KMS-11 (cell line): ENCODE results near the gene TOR2A.

Source experiments
- H2AFZ ChIP-seq: fragments of 200-600 bp; sonication (generic); 2 replicates; pipeline ENCODE4 v1.6.1; 2016; ENCODE audit warnings: antibody characterized with exemption, mixed run types, low read depth
- H3K27ac ChIP-seq: fragments of 200-600 bp; sonication (generic); 2 replicates; pipeline ENCODE4 v1.6.1; 2016; ENCODE audit warnings: mild to moderate bottlenecking, mixed run types
- H3K27me3 ChIP-seq: fragments of 200-600 bp; sonication (generic); 2 replicates; pipeline ENCODE4 v1.6.1; 2017; ENCODE audit warnings: mild to moderate bottlenecking, low read depth, mixed run types, moderate library complexity; ENCODE audit not compliant: insufficient read depth
- H3K36me3 ChIP-seq: fragments of 200-600 bp; sonication (generic); 2 replicates; pipeline ENCODE4 v1.6.1; 2017; ENCODE audit warnings: mild to moderate bottlenecking, mixed run types; ENCODE audit not compliant: insufficient read depth
- H3K4me1 ChIP-seq: fragments of 200-600 bp; sonication (generic); 2 replicates; pipeline ENCODE4 v1.6.1; 2016; ENCODE audit warnings: mild to moderate bottlenecking, low read depth, mixed run types; ENCODE audit not compliant: poor library complexity, severe bottlenecking
- H3K4me2 ChIP-seq: fragments of 200-600 bp; sonication (generic); 2 replicates; pipeline ENCODE4 v1.7.0; 2016; ENCODE audit warnings: mild to moderate bottlenecking, mixed run types
- H3K4me3 ChIP-seq: fragments of 200-600 bp; sonication (generic); IDR thresholded peaks from 2 replicates; pipeline ENCODE4 v1.6.1; 2017; ENCODE audit warnings: low read depth, low read length, mixed read lengths; ENCODE audit not compliant: insufficient read depth
- H3K79me2 ChIP-seq: fragments of 200-600 bp; sonication (generic); 2 replicates; pipeline ENCODE4 v1.6.1; 2016; ENCODE audit warnings: low read depth, mixed run types; ENCODE audit not compliant: insufficient read depth
- H3K9ac ChIP-seq: fragments of 200-600 bp; sonication (generic); 2 replicates; pipeline ENCODE4 v1.6.1; 2016; ENCODE audit warnings: mild to moderate bottlenecking, mixed run types
- H4K20me1 ChIP-seq: fragments of 200-600 bp; sonication (generic); 2 replicates; pipeline ENCODE4 v1.6.1; 2016; ENCODE audit warnings: mild to moderate bottlenecking, mixed run types; ENCODE audit not compliant: insufficient read depth
- CTCF ChIP-seq: fragments of 200-600 bp; sonication (generic); conservative IDR thresholded peaks from 2 replicates; pipeline ENCODE4 v1.6.1; 2017; ENCODE audit warnings: low read depth, mild to moderate bottlenecking, antibody characterized with exemption, low read length, moderate library complexity, mixed read lengths

The TOR2A gene

DNA sequence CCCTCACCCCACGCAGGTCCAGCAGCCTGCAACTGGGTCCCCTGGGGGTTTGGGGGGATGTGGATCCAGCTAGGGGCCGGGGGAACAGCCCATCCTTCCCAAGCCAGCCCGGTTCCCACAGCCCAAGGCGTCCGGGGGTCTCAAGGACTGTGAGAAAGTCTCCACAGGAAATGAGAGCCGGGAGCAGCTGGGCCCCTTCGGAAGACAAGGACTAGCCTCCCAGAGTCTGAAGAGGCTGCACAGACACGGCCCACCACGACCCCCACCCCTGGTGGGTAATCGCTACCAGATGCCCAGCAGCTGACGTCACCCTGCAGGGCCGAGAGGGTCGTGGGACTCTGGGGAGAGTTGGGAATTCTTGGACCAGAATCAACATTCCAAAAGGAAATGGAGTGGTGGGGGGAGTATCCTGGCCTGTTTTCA lies 32.8 kb upstream of the TOR2A start:
- no peak overlapping the region for H3K27ac ChIP-seq

DNA sequence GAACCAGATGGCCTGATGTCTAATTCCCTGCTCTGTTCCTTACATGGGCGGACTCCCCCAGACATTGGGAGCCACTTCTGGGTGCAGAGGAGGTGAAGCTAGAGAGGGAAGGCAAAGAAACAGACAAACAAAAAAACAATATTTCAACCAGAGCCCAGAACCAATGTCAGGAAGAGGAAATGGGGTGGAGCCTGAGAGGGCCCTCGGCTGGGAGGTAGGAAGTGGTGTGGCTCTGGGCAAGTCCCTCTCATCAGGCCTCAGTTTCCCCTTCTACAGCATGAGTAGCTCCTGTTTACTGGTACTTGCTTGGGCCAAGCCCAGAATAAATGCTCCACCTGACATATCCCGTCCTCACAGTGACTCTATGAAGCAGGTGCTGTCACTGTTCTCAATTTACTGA lies 32.3 kb upstream of the TOR2A start:
- Histone ChIP-seq H3K9ac (no peak overlapping the region), H3K4me1 (peaks cover 27% of the 10 kb centered on the region), H4K20me1 (no peaks in the 10 kb centered on the region), H3K79me2 (no peaks in the 10 kb centered on the region), H3K27ac (no peak overlapping the region), H3K27me3 (no peaks in the 10 kb centered on the region), H2AFZ (no peak overlapping the region), H3K4me3 (no peak overlapping the region), H3K4me2 (no peak overlapping the region), H3K36me3 (no peaks in the 10 kb centered on the region)
- no peak for TF ChIP-seq CTCF

More for the DNA sequence above, 32.8 kb upstream of the TOR2A start:
- H3K4me2 ChIP-seq = no peak overlapping the region
- H3K4me1 ChIP-seq = peaks cover 32% of the 10 kb centered on the region
- H3K9ac ChIP-seq = no peak overlapping the region
- no peaks in the 10 kb centered on the region for H3K79me2 ChIP-seq
- H3K27me3 ChIP-seq = no peaks in the 10 kb centered on the region
- H3K4me3 ChIP-seq = no peak overlapping the region
- no peak overlapping the region for H2AFZ ChIP-seq
- H3K36me3 ChIP-seq = no peaks in the 10 kb centered on the region
- H4K20me1 ChIP-seq = no peaks in the 10 kb centered on the region
- no peak for TF ChIP-seq CTCF

GRCh38 chr9:127765418-127765817 lies 30.3 kb upstream of the TOR2A start:
- H3K36me3 ChIP-seq = no peaks in the 10 kb centered on the region
- no peak for TF ChIP-seq CTCF
- no peak overlapping the region for H3K9ac ChIP-seq
- no peaks in the 10 kb centered on the region for H3K79me2 ChIP-seq
- no peak overlapping the region for H3K27ac ChIP-seq
- H3K4me3 ChIP-seq = no peak overlapping the region
- H3K4me2 ChIP-seq = no peak overlapping the region
- no peaks in the 10 kb centered on the region for H3K27me3 ChIP-seq
- H4K20me1 ChIP-seq = no peaks in the 10 kb centered on the region
- H3K4me1 ChIP-seq = peaks cover 13% of the 10 kb centered on the region
- no peak overlapping the region for H2AFZ ChIP-seq

DNA sequence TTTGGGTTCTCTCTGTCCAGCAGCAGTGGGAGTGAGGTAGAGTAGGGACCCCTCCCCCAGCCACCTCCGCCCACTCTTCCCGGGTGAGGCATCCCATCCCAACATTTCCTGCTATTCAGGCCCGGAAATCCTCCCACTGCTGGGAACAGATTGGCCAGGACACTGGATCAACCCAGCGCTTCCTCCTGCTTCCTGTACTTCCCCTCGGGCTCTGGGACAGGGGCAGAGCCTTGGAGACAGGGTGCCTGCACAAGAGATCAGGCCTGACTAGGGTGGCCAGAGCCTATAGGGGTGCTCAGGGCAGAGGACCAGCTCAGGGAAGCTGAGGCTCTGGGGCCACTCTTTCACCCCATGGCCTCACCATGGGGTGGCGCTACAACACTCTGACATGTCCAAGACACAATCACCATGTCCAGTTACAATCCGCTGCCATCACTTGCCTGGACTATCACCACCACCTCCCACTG lies 28.9 kb upstream of the TOR2A start:
- Histone ChIP-seq H3K79me2 (no peaks in the 10 kb centered on the region), H3K4me2 (no peak overlapping the region), H3K27me3 (no peaks in the 10 kb centered on the region), H3K36me3 (no peaks in the 10 kb centered on the region), H3K4me1 (no peaks in the 10 kb centered on the region), H3K4me3 (no peak overlapping the region), H3K9ac (no peak overlapping the region), H3K27ac (no peak overlapping the region), H4K20me1 (no peaks in the 10 kb centered on the region), H2AFZ (no peak overlapping the region)
- TF ChIP-seq CTCF = peak; percentile 23; the same call in 1 of the 2 replicates
